Measurements from ENCODE around the gene DYNC2H1.

DYNC2H1 gene

GRCh38 chr11:103220133-103220532, 110.9 kb downstream of the DYNC2H1 start:
- H3K9ac ChIP-seq (ENCODE audit: low read depth, low read length) = no peak overlapping the region
- no peaks in the 10 kb centered on the region for H3K9me3 ChIP-seq (ENCODE audit: insufficient read depth, low read depth, low read length)
- no peak overlapping the region for H3K27ac ChIP-seq (ENCODE audit: low read length)
- H3K4me3 ChIP-seq (ENCODE audit: low read length) = no peak overlapping the region
- H3K4me1 ChIP-seq (ENCODE audit: insufficient read depth, low read length) = no peaks in the 10 kb centered on the region
- H3K27me3 ChIP-seq (ENCODE audit: insufficient read depth, low read length) = no peaks in the 10 kb centered on the region
- 0 out of 2 replicates have a peak, but pooled peaks cover 4% of the 10 kb centered on the region for H3K36me3 ChIP-seq (ENCODE audit: insufficient read depth, low read depth, low read length)

GRCh38 chr11:103222806-103223205, 113.6 kb downstream of the DYNC2H1 start:
- Histone ChIP-seq H3K27me3 (ENCODE audit: insufficient read depth, low read length) (no peaks in the 10 kb centered on the region), H3K9me3 (ENCODE audit: insufficient read depth, low read depth, low read length) (no peaks in the 10 kb centered on the region; the same call in 1 of the 2 replicates), H3K36me3 (ENCODE audit: insufficient read depth, low read depth, low read length) (0 out of 2 replicates have a peak, but pooled peaks cover 4% of the 10 kb centered on the region), H3K4me3 (ENCODE audit: low read length) (no peak overlapping the region), H3K4me1 (ENCODE audit: insufficient read depth, low read length) (no peaks in the 10 kb centered on the region), H3K9ac (ENCODE audit: low read depth, low read length) (no peak overlapping the region), H3K27ac (ENCODE audit: low read length) (no peak overlapping the region)

DNA sequence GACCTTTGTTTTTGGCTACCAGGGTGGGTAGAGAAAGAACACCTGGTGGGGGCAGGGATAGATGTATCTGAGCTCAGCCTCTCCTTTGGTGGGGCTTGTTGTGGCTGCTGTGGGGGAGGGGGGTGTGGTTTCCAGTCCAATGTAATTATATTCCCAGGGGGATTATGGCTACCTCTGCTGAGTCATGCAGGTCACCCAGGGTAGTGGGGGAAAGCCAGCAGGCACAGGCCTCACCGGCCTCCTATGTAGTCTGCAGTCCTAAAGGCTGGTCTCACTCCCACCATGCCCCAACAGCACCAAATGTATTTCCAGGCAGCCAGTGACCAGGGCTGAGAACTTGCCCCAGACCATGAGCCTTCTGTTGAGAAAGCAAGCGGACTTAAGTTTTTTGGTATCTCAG, 119.6 kb downstream of the DYNC2H1 start:
- no peak overlapping the region for H3K27ac ChIP-seq (ENCODE audit: low read length)
- no peaks in the 10 kb centered on the region for H3K27me3 ChIP-seq (ENCODE audit: insufficient read depth, low read length)
- no peak overlapping the region for H3K4me3 ChIP-seq (ENCODE audit: low read length)
- no peaks in the 10 kb centered on the region; the same call in 1 of the 2 replicates for H3K9me3 ChIP-seq (ENCODE audit: insufficient read depth, low read depth, low read length)
- 0 out of 2 replicates have a peak, but pooled peaks cover 4% of the 10 kb centered on the region for H3K36me3 ChIP-seq (ENCODE audit: insufficient read depth, low read depth, low read length)
- H3K4me1 ChIP-seq (ENCODE audit: insufficient read depth, low read length) = no peaks in the 10 kb centered on the region
- H3K9ac ChIP-seq (ENCODE audit: low read depth, low read length) = no peak overlapping the region

DNA sequence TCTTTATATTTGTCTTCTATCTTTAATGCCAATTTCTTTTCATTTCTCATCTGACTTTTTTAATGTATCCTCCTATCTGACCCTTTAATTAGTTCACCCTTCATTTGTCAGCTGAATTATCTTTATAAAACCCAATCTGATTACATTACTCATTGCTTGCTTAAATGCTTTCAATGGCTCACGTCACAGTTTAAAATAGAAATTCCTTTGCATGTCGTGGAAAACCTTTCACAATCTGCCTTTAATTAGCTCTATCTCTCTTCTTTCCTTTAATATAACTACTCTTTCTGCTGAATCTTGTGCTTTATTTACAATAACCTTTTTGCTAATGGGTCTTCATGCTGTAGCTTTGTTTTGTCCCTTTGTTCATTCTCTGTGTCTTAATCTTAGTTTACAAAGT, 125.7 kb downstream of the DYNC2H1 start:
- Histone ChIP-seq H3K27me3 (ENCODE audit: insufficient read depth, low read length) (no peaks in the 10 kb centered on the region), H3K27ac (ENCODE audit: low read length) (no peak overlapping the region), H3K9me3 (ENCODE audit: insufficient read depth, low read depth, low read length) (no peaks in the 10 kb centered on the region), H3K4me3 (ENCODE audit: low read length) (no peak overlapping the region), H3K4me1 (ENCODE audit: insufficient read depth, low read length) (peaks cover 2% of the 10 kb centered on the region; the same call in 1 of the 2 replicates), H3K9ac (ENCODE audit: low read depth, low read length) (no peak overlapping the region), H3K36me3 (ENCODE audit: insufficient read depth, low read depth, low read length) (peaks cover 6% of the 10 kb centered on the region; the same call in 1 of the 2 replicates)

DNA sequence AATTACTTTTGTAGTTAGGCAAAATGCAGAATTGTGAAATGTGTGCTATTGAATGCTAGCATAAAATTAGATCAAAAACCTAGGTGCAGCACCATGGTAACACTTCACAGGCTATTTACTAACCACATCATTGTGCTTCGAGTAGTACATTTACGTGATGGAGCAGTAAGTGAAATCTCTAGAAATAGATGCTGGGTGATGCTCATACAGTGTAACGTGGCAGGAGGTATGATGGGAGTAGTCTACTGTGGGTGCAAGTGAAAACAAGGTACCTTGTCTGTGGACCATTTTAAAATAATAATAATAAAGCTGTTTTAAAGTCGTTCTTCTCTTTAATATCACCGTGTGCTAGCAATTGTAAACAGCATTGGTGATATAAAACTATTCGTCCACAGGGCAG, 132.3 kb downstream of the DYNC2H1 start:
- H3K27me3 ChIP-seq (ENCODE audit: insufficient read depth, low read length) = no peaks in the 10 kb centered on the region
- H3K9ac ChIP-seq (ENCODE audit: low read depth, low read length) = no peak overlapping the region
- no peak overlapping the region for H3K4me3 ChIP-seq (ENCODE audit: low read length)
- H3K4me1 ChIP-seq (ENCODE audit: insufficient read depth, low read length) = no peaks in the 10 kb centered on the region
- no peaks in the 10 kb centered on the region for H3K9me3 ChIP-seq (ENCODE audit: insufficient read depth, low read depth, low read length)
- H3K27ac ChIP-seq (ENCODE audit: low read length) = no peak overlapping the region
- peaks cover 14% of the 10 kb centered on the region for H3K36me3 ChIP-seq (ENCODE audit: insufficient read depth, low read depth, low read length)

GRCh38 chr11:103254123-103254522, 144.9 kb downstream of the DYNC2H1 start:
- Histone ChIP-seq H3K27ac (ENCODE audit: low read length) (no peak overlapping the region), H3K4me1 (ENCODE audit: insufficient read depth, low read length) (no peaks in the 10 kb centered on the region), H3K36me3 (ENCODE audit: insufficient read depth, low read depth, low read length) (peaks cover 9% of the 10 kb centered on the region; the same call in 1 of the 2 replicates), H3K9ac (ENCODE audit: low read depth, low read length) (no peak overlapping the region), H3K27me3 (ENCODE audit: insufficient read depth, low read length) (no peaks in the 10 kb centered on the region), H3K9me3 (ENCODE audit: insufficient read depth, low read depth, low read length) (no peaks in the 10 kb centered on the region), H3K4me3 (ENCODE audit: low read length) (no peak overlapping the region)

DNA sequence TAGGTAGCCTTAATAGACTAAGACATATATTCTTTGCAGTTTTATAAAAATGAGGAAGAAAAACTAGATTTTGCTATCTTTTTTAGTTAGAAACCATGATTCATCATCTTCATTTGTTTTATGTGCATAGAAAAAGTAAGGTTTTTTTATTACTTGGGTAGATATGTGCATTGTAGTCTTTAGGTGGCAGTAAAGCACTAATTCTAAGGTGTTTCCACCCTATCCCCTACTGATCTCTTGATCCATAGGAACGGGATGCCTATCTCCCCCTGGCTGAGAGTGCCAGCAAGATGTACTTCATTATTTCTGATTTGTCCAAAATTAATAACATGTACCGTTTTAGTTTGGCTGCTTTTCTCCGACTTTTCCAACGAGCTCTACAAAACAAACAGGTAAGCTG, 148.1 kb downstream of the DYNC2H1 start:
- Histone ChIP-seq H3K9ac (ENCODE audit: low read depth, low read length) (no peak overlapping the region), H3K36me3 (ENCODE audit: insufficient read depth, low read depth, low read length) (peaks cover 14% of the 10 kb centered on the region; the same call in 1 of the 2 replicates), H3K4me1 (ENCODE audit: insufficient read depth, low read length) (no peaks in the 10 kb centered on the region), H3K4me3 (ENCODE audit: low read length) (no peak overlapping the region), H3K27me3 (ENCODE audit: insufficient read depth, low read length) (no peaks in the 10 kb centered on the region), H3K27ac (ENCODE audit: low read length) (no peak overlapping the region), H3K9me3 (ENCODE audit: insufficient read depth, low read depth, low read length) (no peaks in the 10 kb centered on the region)

DNA sequence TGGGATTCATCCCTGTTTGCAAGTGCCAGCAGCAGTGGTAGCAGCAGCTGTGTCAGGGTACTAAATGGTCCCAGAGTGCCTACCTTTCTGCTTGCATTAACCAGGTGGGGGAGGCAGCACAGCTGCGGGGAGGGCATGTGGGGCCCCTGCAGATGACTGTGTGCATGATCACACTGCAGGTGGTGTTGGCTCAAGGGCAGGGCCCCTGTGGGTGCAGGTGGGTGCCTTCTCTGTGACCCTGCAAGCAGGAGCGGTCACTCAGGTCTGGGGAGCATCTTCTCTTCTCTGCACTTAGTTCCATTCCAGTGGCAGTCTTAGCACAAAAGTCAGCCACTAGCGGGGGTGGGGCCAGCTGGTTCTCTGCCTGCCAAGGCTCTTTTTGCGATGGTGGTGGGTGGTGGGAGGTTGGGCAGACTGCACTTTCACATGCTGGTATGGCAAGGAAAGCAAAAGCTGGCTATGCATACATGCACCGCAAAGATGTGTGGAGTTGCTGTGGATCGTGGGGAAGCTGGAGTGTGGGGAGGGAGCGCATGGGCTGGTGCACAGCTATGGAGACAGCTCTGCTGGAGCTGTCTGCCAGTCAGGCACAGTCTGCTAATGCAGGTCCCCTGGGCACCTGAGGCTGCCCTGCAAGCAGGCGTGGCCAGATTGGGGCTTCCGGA, 157.1 kb downstream of the DYNC2H1 start:
- Histone ChIP-seq H3K27ac (ENCODE audit: low read length) (no peak overlapping the region), H3K4me3 (ENCODE audit: low read length) (no peak overlapping the region), H3K27me3 (ENCODE audit: insufficient read depth, low read length) (no peaks in the 10 kb centered on the region), H3K36me3 (ENCODE audit: insufficient read depth, low read depth, low read length) (no peaks in the 10 kb centered on the region), H3K9me3 (ENCODE audit: insufficient read depth, low read depth, low read length) (no peaks in the 10 kb centered on the region), H3K4me1 (ENCODE audit: insufficient read depth, low read length) (no peaks in the 10 kb centered on the region), H3K9ac (ENCODE audit: low read depth, low read length) (no peak overlapping the region)

DNA sequence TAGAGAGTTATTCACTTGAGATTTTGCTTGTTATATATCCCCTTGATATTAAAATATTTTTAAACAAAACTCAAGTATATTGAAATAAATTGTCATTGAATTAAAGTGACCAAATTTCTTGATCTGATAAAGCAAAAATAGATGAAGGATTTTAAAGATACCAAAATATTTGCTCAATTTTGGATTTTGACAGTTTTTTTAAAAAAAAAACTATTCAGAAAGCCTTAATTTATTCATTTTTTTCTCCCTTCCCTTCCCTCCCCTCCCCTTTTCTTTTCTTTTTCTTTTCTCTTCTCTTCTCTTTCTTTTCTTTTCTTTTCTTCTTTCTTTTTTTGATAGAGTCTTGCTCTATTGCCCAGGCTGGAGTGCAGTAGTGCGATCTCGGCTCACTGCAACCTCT, 163.7 kb downstream of the DYNC2H1 start:
- H3K27ac ChIP-seq (ENCODE audit: low read length) = no peak overlapping the region
- H3K27me3 ChIP-seq (ENCODE audit: insufficient read depth, low read length) = no peaks in the 10 kb centered on the region
- H3K36me3 ChIP-seq (ENCODE audit: insufficient read depth, low read depth, low read length) = no peaks in the 10 kb centered on the region
- no peak overlapping the region for H3K9ac ChIP-seq (ENCODE audit: low read depth, low read length)
- H3K4me3 ChIP-seq (ENCODE audit: low read length) = no peak overlapping the region
- H3K9me3 ChIP-seq (ENCODE audit: insufficient read depth, low read depth, low read length) = no peaks in the 10 kb centered on the region
- no peaks in the 10 kb centered on the region for H3K4me1 ChIP-seq (ENCODE audit: insufficient read depth, low read length)

DNA sequence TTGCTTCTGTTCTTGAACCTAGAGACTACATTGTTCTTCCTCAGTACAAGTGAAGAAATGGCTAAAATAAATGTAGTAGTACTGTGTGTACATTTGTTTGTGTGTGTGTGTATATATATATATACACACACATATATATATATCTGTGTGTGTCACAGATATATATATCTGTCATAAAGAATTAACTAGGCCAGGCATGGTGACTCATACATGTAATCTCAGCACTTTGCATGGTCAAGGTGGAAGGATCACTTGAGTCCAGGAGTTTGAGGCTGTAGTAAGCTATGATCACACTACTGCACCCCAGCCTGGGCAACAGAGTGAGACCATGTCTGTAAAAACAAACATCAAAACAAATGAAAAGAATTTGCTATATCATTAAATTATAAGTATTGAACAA, 164.8 kb downstream of the DYNC2H1 start:
- Histone ChIP-seq H3K36me3 (ENCODE audit: insufficient read depth, low read depth, low read length) (no peaks in the 10 kb centered on the region), H3K27ac (ENCODE audit: low read length) (no peak overlapping the region)

DNA sequence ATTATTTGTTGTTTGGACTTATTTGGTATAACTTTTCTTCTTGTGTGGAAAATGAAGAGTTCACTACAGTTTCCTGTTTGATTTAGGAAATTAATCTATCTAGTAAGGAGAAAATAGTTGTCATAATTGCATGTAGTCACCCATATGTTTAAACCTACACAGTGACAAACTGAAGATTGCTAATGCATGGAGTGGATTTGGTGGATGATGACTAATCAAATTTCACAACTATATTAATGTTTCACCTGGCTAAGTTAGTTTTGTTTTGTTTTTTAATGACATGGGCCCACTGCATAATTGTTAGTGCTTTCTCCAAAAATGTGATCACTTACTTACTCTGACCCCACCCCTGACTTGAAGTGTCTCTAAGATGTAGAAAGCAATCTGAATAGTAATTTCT, 170.6 kb downstream of the DYNC2H1 start:
- Histone ChIP-seq H3K36me3 (ENCODE audit: insufficient read depth, low read depth, low read length) (no peaks in the 10 kb centered on the region), H3K27me3 (ENCODE audit: insufficient read depth, low read length) (no peaks in the 10 kb centered on the region), H3K9ac (ENCODE audit: low read depth, low read length) (no peak overlapping the region), H3K27ac (ENCODE audit: low read length) (no peak overlapping the region), H3K4me3 (ENCODE audit: low read length) (no peak overlapping the region), H3K9me3 (ENCODE audit: insufficient read depth, low read depth, low read length) (no peaks in the 10 kb centered on the region), H3K4me1 (ENCODE audit: insufficient read depth, low read length) (no peaks in the 10 kb centered on the region)

More for the DNA sequence above, 164.8 kb downstream of the DYNC2H1 start:
- H3K4me3 ChIP-seq (ENCODE audit: low read length) = no peak overlapping the region
- no peak overlapping the region for H3K9ac ChIP-seq (ENCODE audit: low read depth, low read length)
- no peaks in the 10 kb centered on the region for H3K27me3 ChIP-seq (ENCODE audit: insufficient read depth, low read length)
- no peaks in the 10 kb centered on the region for H3K9me3 ChIP-seq (ENCODE audit: insufficient read depth, low read depth, low read length)
- H3K4me1 ChIP-seq (ENCODE audit: insufficient read depth, low read length) = no peaks in the 10 kb centered on the region

GRCh38 chr11:103281301-103281700, 172.1 kb downstream of the DYNC2H1 start:
- Histone ChIP-seq H3K4me1 (ENCODE audit: insufficient read depth, low read length) (no peaks in the 10 kb centered on the region; the same call in 1 of the 2 replicates), H3K27me3 (ENCODE audit: insufficient read depth, low read length) (no peaks in the 10 kb centered on the region), H3K9ac (ENCODE audit: low read depth, low read length) (no peak overlapping the region), H3K4me3 (ENCODE audit: low read length) (no peak overlapping the region), H3K27ac (ENCODE audit: low read length) (no peak overlapping the region), H3K9me3 (ENCODE audit: insufficient read depth, low read depth, low read length) (no peaks in the 10 kb centered on the region), H3K36me3 (ENCODE audit: insufficient read depth, low read depth, low read length) (no peaks in the 10 kb centered on the region)
